Measurements from ENCODE around the gene TIMP2.
A peak's percentile ranks its signal among the peaks of the same experiment; 100 is the strongest.
"Not testable (repeated sequence)": the region's sequence is repeated elsewhere in the genome, so short reads cannot be mapped to it uniquely, and the experiment has no call there.

TIMP2 gene

GRCh38 chr17:78884876-78885667 is 40.1 kb downstream of the TIMP2 start:
- no peak for DNase-seq

DNA sequence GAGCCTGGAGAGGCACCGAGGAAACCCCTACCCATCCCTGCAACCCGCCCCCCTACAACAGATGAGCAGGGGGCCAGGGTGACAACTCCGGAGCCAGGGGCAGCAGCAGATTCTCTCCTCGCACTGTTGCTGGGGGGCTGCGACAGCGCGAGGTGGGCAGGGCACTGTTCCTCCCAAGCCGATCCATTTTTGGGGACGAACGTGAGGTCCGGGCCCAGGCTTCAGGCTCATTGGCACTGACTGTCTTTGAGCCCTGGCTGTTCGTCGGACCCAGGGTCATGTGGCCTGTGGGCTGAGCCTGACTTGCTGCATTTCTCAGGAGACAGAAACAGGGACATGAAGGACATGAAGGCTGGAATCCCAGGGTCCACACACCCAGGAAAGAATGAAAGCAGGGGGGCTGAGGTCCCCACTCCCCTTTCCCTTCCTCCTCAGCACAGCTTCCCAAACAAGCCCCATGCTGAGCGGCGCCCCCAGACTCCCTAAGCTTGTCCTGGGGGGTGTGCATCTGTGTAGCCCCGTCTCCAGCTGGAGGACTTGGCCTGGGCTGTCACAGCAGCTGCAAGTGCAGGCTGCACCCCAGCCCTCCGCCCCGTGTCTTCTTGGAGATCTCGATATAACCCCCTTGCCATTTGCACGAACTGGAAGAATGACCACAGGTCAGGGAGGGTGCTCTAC is 40.9 kb downstream of the TIMP2 start:
- no peak for DNase-seq

DNA sequence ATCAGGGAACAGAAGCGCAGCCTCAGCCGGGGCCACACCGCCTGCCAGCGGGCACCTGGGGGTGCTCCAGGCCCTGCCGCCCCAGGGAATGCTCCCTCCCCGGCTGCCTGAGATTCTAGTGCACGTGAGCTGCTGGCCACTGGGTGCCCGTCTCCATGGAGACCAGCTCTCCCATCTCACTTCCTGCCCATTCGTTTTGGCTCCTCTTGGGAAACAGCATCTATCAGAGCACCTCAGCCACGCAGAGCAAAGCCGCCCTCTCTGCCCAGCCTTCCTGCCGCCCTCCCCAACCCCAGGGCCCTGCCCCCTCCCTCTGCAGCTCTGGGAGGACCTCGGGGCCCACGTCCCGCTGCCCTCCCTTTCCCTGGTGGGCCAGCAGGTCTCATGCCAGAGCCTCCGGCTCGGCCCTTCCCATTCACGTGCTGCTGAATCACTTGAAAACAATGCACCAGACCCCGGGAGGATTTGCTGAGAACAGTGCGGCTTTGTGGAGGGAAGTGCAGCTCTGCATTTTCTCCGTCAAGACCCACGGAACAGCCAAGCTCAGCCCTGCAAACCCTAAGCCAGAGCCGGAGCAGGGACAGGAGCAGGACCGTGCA is 41.6 kb downstream of the TIMP2 start:
- DNase-seq, result no peak

- DNase-seq, result no peak
Observed at GRCh38 chr17:78883089-78883532, 42.1 kb downstream of the TIMP2 start.

DNA sequence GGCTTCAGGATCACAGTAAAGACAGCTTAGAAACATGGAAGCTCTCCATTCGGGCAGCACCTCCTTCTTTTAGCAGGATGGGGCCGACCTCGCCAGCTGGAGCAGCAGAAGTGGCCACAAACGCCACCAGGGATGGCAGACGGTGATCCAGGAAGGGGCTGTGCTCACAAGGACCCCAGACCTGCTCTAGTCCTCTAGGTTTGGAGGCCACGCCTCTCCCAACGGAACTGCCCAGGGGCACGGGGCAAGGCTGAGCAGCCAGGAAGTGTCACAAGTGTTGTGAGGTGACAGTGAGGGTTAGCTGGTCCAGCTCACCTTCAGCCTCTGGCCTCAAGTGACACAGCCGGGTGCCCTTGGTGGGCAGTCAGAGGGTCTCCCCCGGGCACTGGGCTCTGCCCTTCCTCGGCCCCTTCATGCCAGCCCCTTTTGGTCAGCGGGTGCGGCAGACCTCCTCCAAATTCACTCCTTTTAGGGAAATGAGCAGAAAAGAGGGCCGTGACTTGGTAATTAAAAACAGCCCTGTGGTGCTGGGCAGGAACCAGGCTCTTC is 42.6 kb downstream of the TIMP2 start:
- DNase-seq, result no peak

DNA sequence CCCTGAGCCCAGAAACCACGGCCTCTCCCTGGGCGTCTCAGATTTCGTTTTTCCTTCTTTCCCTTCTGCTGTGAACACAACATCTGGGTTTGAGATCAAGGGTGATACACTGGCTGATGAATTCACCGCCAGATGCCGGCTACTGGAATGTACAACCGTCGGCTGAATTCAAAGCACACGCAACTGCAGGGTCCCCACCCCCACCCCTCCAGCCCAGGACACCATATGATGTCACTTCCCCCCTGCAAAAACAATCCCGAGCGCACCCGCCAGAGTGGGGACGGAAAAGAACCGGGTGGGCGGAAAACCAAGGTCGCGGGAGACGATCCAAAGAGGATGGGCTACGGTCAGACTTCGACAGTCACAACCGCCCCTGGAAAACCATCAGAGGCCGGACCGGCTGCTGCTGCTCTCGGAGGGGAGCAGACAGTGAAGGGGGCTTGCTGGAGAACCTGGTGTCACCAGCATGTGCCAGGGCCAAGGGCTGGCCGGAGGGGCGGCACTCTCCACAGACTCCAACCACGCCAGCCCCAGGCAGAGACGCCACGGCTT is 45.5 kb downstream of the TIMP2 start:
- DNase-seq, result no peak

- no peak for DNase-seq
Observed at GRCh38 chr17:78878871-78879527, 46.2 kb downstream of the TIMP2 start.

DNA sequence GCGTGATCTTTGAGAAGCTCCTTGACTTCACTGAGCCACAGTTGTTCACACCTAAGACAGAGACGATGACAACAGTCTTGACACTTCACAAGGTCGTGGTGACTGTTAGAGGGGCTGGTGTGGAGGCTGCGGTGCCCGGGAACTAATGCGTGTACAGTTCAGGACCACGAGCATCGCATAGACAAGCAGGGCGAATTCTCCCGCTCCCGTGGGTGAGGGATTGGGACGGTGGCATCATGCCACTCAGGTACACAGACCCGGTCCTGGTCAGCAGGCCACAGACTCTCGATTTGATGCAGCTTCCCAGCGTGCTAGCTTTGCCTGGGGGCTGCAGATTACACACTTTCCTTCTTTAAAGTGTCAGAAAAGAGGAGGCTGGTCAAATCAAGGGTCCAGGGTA is 46.9 kb downstream of the TIMP2 start:
- DNase-seq, result no peak

- not testable (repeated sequence) for DNase-seq
Observed at GRCh38 chr17:78876954-78877517, 48.2 kb downstream of the TIMP2 start.

- no peak for DNase-seq
Observed at GRCh38 chr17:78876094-78876597, 49.0 kb downstream of the TIMP2 start.

DNA sequence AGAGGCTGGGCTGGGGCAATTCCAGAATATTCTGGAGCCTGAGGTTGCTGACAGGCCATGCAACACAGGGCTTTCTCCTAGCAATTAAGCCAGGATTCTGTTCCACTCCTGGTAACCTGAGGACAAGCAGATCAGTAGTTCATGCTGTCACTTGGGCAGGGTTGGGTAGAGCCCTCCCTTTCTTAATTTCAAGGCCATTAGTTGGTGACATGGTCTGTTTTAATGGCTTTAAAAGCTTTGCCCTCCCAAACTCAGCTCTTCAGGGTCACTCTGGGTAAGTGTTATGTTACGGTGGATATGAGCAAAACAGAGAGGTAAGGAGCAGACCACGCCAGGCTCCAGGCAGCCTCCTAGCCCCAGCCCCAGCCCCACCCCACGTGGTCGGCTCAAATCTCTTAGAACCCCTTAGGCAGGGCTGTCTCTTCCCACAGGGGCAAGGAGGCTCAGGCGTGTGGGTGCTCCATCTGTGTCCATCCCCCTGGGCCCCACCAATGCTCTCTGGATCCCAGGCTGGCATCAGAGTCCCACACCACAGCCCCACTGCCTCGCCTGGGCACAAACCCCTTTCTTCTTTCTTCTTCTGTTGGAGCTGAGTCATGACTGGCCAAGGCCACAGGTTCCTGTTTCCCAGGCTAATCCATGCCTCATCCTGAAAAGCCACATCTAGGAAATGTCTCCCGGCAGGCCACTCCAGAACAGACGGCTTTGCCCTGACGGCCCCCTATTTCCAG is 49.7 kb downstream of the TIMP2 start:
- DNase-seq, result no peak

GRCh38 chr17:78873519-78874340 is 51.5 kb downstream of the TIMP2 start:
- no peak for DNase-seq

DNA sequence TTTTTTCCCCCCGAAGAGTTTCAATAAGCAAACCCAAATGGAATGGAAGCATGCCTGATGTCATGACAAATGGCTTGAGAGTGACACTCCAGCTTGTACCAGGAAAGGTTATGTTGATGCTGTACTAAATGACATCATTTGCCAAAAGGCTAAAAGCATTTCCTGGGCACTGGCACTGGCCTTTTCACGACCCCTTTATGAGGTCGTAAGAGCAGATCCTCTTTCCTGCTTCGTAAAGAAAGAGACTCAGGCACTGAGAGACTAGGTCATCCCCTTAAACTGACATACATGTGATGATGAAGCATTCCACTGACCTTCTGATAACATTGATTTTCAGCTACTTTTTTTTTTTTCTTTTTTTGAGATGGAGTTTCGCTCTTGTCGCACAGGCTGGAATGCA is 52.7 kb downstream of the TIMP2 start:
- DNase-seq, result no peak

- DNase-seq, result no peak
Observed at GRCh38 chr17:78870621-78871020, 54.6 kb downstream of the TIMP2 start.

- DNase-seq, result no peak
Observed at GRCh38 chr17:78868391-78868790, 56.8 kb downstream of the TIMP2 start.

GRCh38 chr17:78867046-78867445 is 58.1 kb downstream of the TIMP2 start:
- not testable (repeated sequence) for DNase-seq

GRCh38 chr17:78865682-78866390 is 59.4 kb downstream of the TIMP2 start:
- DNase-seq, result peak; percentile 31

- DNase-seq, result no peak
Observed at GRCh38 chr17:78864117-78864516, 61.1 kb downstream of the TIMP2 start.

DNA sequence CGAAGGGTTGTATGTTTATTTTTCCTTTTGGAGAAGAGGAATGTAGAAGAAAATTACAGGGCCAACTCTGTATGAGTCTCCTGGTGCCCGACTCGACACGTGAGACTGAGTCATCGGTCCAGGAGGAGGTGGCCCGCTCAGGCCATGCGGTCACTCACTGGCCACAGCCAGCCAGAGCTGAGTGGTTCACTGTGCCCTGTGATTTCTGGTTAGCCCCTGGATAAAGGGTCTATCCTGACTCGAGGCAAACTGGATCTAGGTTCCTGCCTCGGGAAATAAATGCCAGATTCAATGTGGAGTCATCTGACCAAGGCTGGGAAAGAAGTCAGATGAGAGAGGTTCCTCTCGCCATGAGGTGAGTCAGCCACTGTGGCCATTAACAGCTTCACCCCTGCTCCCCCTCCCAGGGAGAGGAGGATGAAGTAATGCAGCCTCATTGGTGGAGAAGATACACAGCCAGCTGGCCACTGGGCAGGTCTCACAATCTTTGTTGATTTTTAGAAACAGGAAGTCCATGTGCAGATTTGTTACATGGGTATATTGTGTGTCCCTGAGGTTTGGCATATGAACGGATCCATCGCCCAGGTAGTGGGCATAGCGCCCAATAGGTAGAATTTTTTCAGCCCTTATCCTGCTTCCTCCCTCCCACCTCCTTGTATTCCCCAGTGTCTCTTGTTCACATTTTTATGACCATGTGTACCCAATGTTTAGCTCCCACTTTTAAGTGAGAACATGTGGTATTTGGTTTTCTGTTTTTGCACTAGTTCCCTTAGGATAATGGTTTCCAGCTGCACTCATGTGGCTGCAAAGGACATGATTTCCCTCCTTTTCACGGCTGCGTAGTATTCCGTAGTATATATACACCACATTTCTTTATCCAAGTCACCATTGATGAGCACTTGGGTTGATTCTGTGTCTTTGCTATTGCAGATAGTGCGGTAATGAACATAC is 62.8 kb downstream of the TIMP2 start:
- DNase-seq, result no peak

Measured in KG1 (cell line).